ENCODE data around the gene ASPA.

DNA sequence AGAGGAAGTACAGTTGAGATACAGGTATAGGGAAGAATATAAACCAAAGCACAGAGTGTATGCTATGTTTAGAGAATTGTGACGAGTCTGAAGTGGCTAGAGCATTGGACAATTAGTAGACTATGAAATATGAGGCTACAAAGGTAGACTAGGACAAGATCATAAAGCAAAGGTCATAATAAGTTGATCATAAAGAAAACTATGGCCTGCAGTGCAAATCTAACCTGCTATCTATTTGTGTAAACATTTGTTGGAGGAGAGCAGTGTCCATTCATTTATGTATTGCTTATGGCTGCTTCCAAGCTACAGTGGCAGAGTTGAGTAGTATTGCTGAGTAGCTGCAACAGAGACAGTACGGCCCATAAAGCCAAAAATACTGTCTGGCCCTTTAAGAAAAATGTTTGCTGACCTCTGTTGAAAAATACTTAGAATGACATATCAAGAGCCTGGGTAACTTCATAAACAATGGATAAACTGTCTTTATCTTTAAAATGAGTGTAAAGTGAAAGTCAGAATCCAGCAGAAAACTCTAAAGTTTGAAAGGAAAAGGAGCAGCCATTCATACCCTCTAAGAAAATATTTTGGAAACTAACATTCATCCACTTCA is 27.6 kb upstream of the ASPA start:
- TF ChIP-seq, protein P1, sequence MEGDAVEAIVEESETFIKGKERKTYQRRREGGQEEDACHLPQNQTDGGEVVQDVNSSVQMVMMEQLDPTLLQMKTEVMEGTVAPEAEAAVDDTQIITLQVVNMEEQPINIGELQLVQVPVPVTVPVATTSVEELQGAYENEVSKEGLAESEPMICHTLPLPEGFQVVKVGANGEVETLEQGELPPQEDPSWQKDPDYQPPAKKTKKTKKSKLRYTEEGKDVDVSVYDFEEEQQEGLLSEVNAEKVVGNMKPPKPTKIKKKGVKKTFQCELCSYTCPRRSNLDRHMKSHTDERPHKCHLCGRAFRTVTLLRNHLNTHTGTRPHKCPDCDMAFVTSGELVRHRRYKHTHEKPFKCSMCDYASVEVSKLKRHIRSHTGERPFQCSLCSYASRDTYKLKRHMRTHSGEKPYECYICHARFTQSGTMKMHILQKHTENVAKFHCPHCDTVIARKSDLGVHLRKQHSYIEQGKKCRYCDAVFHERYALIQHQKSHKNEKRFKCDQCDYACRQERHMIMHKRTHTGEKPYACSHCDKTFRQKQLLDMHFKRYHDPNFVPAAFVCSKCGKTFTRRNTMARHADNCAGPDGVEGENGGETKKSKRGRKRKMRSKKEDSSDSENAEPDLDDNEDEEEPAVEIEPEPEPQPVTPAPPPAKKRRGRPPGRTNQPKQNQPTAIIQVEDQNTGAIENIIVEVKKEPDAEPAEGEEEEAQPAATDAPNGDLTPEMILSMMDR (IDR thresholded peaks at IDR 0.05), result no peak
- no peak for TF ChIP-seq POLR2A (IDR thresholded peaks at IDR 0.05)
